ENCODE measurements around the gene CA7.
A peak's percentile ranks its signal among the peaks of the same experiment; 100 is the strongest.
"Not testable (repeated sequence)": the region's sequence is repeated elsewhere in the genome, so short reads cannot be mapped to it uniquely, and the experiment has no call there.

CA7 gene

DNA sequence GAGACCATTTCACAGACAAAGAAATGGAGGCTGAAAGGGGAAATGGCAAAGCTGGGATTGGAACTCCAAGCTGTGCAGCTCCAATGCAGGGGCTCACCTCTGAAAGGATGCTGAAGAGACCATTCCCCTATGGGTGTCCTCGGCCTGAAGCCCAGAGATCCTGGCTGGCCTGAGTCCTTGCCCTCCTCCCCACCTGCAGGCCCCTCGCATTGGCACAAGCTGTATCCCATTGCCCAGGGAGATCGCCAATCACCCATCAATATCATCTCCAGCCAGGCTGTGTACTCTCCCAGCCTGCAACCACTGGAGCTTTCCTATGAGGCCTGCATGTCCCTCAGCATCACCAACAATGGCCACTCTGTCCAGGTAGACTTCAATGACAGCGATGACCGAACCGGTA is 2.6 kb downstream of the CA7 start:
- DNase-seq (ENCODE audit: low read depth, low spot score): no peak

DNA sequence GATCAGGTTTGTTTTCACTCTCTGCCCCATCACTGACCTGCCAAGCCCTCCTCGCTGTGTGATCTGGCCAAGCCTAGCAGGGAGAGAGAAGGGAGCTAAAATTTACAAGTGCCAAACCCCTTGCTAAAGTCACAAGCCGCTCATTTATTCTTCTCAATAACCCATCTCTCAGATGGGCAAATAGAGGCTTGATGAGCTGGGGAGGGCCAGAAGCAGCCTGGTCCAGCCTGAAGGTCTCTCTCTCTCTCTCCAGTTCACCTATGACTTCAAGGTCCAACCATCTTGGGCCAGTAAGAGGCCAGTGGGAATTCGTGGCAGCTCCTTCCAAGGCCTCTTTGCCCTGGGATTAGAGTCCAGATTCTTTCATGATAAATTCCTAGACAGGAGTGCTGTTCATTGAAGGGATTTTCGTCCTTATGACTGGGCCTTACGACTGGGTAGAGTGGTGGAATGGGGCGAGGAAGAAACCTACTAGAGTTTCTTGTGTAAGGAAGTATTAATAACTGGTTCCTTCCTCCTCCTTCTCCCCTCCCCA is 3.4 kb downstream of the CA7 start:
- no peak for DNase-seq (ENCODE audit: low read depth, low spot score)

DNA sequence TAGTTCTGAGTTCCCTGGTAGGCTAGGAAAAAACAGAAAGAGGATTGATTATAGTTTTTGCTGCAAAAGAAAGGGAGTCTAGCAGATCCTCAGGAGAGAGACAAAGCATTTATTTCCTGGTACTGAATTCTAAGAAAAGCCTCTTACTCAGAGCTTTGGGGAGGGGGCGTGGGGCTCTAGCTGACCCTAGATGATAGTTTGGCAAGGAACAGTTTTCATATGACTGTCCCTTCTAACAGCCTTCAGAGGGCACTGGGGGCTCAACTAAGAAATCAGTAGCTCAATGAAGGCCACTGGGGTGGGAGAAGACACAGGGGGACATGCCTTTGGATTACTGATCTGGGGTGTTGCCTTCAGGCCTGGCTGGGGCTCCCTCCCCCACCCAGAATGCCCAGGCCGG is 4.0 kb downstream of the CA7 start:
- DNase-seq (ENCODE audit: low read depth, low spot score): no peak

DNA sequence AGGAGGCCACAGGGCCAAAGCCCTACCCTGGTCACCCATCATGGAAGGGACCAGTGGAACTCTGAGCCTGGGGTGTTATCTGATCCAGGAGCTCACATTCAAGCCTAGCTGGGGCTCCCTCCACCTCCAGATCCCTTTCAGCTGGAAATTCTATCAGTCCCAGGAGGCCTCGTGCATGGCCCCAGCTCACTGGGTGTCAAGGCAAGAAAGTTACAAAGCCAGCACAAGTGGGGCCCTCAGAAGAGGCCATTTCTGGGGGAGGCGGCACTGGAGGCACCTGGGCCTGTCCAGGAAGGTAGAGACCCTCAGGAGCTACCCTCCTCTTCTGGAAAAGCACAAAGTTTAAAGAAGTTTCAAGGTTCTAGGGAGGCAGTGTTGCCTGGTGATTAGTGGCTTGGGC is 4.8 kb downstream of the CA7 start:
- no peak for DNase-seq (ENCODE audit: low read depth, low spot score)

DNA sequence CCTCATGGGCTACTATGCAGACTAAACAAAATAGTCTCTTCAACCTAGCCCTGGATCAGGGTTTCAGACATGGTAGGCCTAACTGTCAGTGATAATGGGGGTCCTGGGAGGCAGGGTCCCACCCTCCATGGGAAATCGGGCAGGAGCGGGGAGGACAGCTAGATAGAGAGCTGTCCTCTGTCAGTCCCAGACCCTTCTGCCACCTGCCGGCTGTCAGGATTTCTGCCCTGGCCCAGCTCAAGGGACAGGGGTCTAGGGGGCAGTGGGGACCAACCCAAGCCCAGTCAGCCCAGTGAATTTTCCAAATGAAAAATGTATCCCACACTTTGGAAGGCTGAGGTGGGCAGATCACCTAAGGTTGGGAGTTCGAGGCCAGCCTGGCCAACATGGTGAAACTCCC is 5.3 kb downstream of the CA7 start:
- DNase-seq (ENCODE audit: low read depth, low spot score): no peak

DNA sequence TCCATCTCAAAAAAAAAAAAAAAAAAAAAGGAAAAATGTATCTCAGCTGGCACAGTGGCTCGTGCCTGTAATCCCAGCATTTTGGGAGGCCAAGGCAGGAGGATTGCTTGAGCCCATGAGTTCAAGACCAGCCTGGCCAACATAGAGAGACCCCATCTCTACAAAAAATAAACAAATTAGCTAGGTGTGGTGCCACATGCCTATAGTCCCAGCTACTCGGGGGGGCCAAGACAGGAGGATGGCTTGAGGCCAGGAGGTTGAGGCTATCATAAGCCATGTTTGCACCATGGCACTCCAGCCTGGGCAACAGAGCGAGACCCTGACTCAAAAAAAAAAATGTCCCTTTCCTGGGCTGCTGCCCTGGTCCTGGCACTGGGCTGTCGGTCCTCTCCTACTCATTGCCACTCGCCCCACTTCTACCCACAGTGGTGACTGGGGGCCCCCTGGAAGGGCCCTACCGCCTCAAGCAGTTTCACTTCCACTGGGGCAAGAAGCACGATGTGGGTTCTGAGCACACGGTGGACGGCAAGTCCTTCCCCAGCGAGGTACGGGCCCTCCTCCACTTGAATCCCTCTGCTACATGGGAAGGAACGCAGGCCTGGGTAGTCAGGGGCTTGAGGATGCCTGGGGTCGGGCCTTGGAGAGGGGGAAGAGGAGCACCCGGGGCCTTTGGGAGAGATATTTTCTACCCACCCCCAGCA is 6.1 kb downstream of the CA7 start:
- no peak for DNase-seq (ENCODE audit: low read depth, low spot score)

DNA sequence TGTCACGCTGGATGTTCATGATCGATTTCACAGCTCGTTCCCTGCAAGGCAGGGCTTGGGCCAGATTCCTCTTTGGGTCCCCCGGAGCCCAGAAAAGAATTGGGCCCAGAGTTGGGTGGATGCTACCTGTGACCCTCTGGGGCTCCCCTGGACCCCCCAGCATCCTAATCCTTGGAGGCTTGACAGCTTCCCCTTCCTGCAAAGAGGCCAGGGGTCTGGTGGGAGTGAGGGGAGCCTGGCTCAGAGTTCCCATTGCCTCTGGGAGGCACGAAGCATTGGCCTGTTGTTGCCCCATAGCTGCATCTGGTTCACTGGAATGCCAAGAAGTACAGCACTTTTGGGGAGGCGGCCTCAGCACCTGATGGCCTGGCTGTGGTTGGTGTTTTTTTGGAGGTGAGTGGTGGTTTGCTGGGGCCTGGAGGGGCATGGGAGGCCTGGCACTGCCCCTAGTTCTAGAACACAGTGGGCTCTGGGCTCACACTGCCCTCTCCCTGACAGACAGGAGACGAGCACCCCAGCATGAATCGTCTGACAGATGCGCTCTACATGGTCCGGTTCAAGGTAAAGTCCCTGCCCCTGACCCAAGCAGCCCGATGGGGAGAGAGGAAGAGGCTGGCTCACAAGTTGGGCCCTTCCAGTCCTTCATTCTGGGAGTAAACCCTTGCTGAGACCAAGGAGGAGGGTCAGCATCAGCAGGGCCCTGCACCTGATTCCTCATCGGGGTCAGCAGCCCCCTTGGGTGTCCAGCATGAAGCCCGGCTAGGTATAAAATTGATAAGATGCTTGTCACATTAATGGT is 7.2 kb downstream of the CA7 start:
- no peak for DNase-seq (ENCODE audit: low read depth, low spot score)

DNA sequence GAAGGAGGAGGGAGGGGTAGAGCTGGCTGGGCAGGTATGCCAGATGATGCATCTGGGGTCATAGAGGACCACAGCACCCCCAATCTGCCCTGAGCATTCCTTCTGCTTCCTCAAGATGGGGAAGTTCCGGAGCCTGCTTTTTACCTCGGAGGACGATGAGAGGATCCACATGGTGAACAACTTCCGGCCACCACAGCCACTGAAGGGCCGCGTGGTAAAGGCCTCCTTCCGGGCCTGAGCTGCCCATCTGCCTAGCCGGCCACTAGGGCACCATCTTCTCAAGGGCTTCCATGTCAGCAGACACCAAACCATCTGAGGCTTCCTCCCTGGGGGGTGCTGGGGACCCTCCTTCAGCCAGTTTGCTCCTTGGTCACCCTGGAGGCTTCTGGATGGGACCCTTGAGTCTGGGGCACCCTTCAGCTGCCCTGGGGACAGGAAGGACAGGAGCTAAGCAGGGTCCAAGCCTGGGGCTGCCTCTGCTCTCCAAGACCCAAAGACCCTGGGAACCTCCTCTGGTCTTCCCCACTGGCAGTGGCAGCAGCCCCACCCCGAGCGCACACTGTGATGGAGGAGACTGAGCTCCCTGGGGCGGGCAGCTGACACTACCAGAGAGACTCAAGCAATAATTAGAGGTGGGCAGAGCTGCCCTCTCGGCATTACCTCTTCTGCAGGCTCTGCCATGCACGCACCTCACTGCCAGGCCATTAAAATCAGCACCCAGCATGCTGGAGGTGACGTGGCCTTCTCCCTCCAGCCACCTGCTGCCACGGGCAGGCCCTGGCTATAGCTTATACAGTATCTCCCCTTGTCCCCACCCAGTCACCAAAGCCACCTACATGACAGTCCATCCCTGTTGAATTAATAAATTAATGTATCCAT is 9.3 kb downstream of the CA7 start:
- DNase-seq (ENCODE audit: low read depth, low spot score): no peak

DNA sequence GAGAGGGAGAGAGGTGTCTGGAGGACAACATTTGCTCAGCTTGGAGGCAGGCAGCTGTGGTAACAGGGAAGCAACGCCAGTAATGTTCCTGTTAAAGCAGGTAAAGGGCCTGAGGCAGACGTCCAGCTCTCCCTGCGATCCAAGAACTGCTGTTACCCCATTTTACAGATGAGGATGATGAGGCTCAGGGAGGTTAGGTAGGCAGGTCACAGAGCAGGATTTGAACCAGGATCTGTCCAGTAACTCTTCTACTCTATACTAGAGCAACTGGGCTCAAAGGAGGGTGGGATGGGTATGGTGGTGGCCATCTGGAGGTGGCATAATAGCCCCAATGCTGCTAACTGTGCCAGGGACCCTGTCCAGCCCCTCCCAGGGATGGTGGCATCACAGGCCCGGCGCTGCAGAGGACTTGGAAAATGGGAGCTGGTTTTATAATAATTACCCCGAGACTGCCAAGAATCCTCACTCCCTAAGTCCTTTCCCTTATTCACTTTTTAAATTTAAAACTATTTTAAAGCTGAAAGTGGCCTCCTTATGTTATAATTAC is 12.0 kb downstream of the CA7 start:
- DNase-seq (ENCODE audit: low read depth, low spot score): no peak

DNA sequence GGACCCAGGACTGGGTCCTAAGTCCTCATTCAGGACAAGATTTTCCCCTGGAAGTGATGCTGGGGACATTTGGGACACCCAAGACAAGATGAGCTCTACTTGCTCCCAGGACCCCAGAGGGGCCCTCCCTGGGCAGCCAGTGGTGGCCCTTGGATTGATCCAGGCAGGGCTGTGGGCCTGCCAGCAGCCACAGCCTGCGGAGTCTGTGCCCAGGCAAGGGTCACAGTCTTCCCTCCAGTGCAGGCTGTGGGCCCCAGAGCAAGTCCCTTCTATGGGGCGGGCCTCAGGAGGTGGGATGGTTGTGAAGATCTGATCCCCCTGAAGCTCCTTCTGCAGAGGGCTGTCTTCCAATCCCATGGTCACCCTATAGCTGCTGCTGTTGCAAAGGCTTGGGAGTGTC is 12.6 kb downstream of the CA7 start:
- no peak for DNase-seq (ENCODE audit: low read depth, low spot score)

DNA sequence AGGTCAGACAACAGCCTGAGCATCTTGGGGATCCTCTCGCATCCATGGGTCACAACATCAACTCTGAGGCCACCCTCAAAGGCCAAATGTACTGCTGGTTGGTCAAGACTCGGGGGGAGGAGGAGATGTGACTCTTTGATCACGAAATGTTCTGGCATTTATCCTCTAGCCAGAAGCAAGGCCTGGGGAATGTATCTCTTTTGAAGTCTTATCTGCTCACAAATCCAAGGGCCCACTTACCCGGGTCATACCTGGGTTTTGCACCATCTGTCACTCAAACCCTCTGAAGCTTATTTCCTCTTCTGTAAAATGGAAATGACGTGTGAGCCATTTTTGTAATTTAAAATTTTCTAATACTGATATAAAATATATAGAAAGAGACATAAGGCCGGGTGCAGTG is 13.2 kb downstream of the CA7 start:
- DNase-seq (ENCODE audit: low read depth, low spot score): no peak

DNA sequence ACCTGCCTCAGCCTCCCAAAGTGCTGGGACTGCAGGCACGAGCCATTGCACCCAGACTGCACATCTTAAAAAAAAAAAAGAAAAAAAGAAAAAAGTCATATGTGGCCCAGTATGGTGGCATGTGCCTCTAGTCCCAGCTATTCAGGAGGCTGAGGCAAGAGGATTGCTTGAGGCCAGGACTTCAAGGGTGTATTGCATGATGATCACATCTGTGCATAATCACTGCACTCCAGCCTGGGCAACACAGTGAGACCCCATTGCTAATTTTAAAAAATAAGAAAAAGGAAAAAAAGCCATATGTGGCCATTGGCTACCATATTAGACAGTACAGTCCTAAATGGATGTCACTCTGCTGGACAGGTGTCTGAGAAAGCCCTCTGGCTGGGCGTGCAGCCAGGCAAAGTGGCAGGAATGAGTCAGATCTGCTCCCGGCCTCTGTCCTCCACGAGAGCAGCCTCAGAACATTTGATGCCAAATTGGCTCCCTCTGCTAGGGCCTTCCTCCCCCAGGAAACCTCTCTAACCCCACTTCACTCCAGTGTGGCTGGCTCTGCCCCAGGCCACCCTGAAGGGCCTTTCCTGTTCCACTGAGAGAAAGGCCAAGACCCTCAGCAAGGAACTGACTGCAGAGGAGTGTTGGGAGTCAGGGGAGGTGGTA is 14.7 kb downstream of the CA7 start:
- peak; percentile 80 for DNase-seq (ENCODE audit: low read depth, low spot score)

DNA sequence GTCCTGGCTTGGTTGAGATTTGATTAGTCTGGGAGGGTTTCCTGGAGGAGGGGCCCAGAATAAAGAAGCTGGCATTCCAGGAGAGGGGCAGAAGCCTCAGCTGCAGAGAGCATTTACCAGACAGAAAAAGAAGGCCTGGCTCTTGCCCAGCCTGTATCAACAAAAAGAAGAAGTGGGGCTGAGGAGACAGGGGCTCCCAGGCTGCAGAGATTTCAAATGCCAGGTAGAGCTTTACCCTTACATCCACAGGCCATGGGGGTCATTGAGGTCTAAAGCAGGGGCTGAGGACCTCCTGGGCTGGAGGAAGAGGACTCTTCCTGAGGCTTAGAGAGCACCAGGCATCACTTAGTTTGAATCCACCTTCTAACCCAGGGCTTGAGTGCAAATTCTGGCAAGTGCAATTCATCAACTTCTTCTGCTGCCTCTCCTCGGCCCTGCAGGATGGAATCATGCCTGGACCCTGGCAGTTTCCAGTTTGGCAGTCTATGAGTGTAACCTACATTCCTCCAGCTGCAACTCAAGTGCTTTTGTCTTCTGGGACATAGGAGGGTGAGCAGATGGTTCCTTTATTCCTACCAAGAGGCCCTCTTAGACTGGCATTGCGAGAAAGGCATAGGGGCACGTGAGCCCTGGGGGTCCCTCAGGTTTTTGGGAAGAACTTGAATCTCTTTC is 15.3 kb downstream of the CA7 start:
- no peak for DNase-seq (ENCODE audit: low read depth, low spot score)

DNA sequence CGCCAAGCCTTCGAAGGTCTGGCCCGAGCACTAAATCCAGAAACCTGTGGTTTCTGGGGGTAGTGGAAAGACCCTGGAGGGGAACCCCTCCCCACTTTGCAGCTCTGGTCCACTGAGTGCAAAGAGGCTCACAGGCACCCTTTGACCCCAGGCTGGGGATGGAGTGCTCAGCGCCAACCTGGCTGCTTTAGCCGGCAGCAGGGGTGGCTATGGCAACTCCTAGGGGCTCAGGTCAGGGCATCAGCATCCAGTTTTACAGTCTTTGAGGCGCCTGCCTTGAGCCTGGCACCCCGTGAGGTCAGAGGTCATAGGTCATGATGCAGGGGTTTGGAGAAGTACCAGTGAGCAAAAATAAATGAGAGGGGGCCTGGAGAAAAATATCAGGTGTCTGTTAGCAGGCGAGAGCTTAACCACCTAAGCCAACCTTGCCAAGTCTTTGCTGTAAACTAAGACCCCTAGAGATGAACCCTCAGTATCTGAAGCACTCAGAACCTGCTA is 17.9 kb downstream of the CA7 start:
- DNase-seq (ENCODE audit: low read depth, low spot score): no peak

DNA sequence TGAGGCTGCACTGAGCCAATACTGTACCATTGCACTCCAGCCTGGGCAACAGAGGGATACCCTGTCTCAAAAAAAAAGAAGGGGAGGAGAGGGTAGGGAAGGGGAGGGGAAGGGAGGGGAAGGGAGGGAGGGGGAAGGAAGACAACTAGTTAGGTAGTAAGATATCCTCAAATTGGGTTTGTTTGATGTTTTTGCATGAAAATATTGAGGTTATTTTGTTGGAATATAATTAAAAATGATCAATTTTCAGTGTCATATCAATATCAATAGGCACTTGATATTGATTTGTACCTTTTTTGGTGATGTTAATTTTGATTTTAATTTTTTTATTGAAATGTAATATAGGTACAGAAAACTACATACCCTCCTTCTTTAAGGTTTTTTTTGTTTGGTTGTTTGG is 19.5 kb downstream of the CA7 start:
- DNase-seq (ENCODE audit: low read depth, low spot score): no peak

DNA sequence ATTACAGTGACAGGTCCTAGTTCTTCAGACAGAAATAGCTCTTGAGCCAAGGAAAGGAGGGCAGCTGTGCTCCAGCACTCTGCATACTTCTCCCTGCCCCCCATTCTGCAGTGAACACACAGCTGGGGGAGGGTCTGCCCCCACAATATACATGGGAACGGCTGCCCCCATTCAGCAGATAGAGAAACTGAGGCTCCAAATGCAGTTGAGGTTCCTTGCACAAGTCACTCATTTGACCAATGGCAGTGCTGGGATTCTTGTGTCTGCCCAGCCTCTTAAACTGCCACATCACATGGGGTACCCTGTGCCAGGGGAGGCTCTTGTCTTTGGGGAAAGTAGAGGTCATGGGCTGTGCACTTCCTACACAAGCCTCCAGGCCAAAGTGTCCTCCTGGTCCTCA is 25.2 kb downstream of the CA7 start:
- DNase-seq (ENCODE audit: low read depth, low spot score): no peak

DNA sequence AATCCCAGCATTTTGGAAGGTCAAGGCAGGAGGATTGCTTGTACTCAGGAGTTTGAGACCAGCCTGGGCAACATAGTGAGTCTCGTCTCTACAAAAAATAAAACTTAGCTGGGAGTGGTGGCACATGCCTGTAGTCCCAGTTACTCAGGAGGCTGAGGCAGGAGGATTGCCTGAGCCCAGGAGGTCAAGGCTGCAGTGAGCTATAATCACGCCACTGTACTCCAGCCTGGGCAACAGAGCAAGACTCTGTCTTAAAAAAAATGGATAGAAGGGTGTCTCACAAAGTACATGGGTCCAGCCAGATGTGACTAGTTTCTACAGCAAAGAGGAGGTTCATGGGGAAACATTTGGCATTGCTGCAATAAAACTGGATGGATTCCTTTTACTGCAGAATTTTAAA is 27.1 kb downstream of the CA7 start:
- DNase-seq (ENCODE audit: low read depth, low spot score): not testable (repeated sequence)

DNA sequence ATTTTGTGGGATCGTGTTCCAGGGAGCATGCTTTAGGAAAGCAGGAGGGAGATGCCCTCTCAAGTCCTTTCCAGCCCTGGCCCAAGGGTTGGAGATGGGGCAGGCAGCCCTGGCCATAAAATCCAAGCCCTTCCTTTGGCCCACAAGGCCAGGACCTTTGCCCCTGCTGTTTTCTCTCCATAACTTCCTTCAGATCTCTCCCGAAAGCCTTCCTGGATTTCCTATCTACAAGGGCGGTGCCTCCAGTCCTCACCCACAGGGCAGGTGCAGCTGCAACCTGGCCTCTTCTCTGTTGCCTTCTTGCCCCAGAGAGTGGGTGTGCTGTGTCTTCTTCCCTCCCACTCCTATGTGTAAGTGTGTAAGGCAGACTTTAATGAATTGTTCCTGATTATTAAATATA is 27.6 kb downstream of the CA7 start:
- DNase-seq (ENCODE audit: low read depth, low spot score): no peak

DNA sequence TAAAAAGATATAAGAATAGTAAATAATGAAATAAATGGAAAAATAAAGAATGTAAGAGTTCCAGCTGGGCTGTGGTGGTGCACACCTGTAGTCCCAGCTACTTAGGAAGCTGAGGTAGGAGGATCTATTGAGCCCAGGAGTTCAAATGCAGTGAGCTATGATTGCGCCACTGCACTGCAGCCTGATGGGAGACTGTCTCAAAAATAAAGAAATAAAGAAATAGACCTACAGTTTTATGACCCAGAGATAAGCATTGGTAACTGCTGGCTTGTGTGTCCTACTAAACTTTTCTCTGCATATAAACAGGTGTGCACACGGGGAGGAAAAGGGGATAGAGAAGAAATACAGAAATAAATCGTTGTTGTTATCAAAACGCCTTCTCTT is 28.3 kb downstream of the CA7 start:
- DNase-seq (ENCODE audit: low read depth, low spot score): no peak

DNA sequence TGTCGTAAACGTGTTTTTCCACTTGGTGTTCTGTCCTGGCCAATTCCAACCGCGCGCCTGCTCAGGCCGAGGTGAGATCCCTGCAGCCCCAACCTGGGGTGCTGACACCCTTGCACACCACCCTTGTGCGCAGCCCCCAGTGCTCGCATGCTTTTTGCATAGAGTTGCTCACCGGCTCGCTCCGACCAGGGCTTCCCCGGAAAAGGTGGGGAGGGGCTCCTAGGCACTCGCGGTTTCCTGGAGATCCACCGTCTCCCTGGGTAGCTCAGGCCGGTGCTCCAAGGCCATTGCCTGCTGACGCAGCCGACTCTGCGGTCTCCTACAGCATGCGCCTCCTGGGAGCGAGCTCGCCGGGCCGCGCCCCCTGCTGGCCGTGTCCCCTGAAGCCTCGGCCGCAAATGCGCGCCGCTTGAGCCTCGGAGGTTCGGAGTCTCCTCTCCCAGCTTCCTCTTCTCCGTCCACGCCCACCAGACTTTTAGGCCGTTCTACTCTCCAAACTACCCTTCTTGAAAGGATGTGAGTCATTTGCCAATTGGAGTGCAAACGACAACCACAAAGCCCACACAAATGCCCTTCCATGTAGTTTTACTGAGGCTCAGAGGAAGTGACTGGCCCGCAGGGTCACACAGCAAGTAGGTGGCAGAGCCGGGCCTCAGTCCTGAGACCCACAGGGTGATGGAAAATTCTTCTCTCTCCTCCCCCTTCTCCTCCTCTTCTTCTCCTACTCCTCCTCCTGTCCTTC is 28.9 kb downstream of the CA7 start:
- DNase-seq (ENCODE audit: low read depth, low spot score): peak; percentile 98
